Astrocyte of the spinal cord (primary cell): Measurements from ENCODE around the gene SKIDA1.

Source experiments
- DNase-seq: peaks from one replicate; pipeline ENCODE4 v3.0.0; 2011; ENCODE audit warnings: low read depth, low spot score
- H3K4me3 ChIP-seq: 2 replicates; pipeline ENCODE4 v1.5.1; 2011; ENCODE audit warnings: low read depth, mild to moderate bottlenecking, low read length, moderate library complexity
- CTCF ChIP-seq: IDR thresholded peaks from 2 replicates; pipeline ENCODE4 v1.5.1; 2012; ENCODE audit warnings: low read depth, mild to moderate bottlenecking, low read length, inconsistent platforms
- in situ Hi-C: cut with HindIII; loops from 2 replicates; pipeline ENCODE4 v1.10.0; 2017; ENCODE audit warnings: low sequenced_read_pairs

Gene SKIDA1

DNA sequence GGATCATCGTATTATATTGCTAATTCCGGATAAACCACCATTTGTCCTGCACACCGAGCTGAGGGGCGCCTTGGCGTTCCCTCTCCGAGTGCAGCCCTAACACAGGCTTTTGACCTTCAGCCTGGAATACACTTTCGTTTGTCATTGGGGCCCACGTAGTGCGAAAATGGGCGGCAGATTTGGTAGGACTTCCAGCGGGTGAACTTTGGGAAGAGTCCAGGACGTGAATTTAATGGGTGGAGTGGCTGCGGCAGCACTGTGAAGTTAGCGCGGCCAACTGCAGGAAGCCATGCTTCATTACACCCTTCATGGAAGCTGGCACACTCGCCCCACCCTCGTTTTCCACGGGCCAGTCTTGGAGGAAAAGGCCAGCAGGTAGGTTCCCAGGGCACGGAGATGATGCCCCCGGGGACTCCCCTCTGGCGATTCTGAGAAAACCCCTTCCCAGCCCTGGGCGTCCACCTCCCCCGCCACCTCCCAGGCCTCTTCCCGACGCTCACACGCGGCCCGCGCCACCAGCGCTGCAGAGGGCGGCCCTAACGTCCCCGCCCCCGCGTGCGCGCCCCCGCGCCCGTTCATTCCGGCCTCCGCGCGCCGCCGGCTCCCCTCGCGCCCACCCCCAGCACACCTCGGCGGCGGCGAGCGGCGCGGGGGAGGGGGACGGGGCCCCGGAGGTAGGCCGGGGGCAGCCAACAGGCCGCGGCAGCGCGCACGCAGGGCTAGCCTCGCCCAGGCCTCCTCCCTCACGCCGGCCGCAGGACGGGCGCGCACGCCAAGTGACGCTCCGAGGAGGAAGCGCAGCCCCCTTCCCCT, 8.2 kb upstream of the SKIDA1 start, which contains the start of gene MLLT10:
Gene MLLT10 (plus strand): TSS at position 766 of the 813 bp plus-strand sequence. CDS start 413 bp downstream, outside the sequence.
- DNase-seq = peak; percentile 97
- peak; percentile 29 for TF ChIP-seq CTCF
- peak within 1 kb of the TSS; percentile 78 for H3K4me3 ChIP-seq
- in situ Hi-C loops = no loop called here

- DNase-seq = peak; percentile 49
- H3K4me3 ChIP-seq = peak overlapping the region; percentile 54
- no peak for TF ChIP-seq CTCF
- in situ Hi-C loops = no loop called here
These were observed 7.4 kb upstream of the SKIDA1 start for GRCh38 chr10:21532694-21533466.

DNA sequence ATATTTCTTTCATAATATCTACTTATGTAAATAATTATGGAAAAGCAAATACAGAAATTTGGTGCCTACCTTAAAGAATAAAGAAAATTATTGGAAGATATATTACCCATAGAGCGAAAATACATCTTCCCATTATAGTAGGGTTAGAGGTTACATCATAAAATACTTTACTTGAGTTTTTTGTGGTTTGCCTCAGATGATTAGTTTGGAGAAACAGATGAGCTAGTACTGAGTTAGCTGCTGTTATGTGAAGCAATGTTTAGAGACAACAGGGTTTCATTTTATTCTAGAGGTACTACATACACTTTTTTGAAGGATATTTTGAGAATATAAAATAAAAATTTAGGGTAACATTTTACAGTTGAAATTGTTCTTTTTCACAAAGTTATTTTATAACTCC, 5.7 kb upstream of the SKIDA1 start:
- in situ Hi-C loops = no loop called here
- no peak overlapping the region for H3K4me3 ChIP-seq
- TF ChIP-seq CTCF = no peak
- peak; percentile 63 for DNase-seq

GRCh38 chr10:21530641-21531040, 5.2 kb upstream of the SKIDA1 start:
- no peak for TF ChIP-seq CTCF
- H3K4me3 ChIP-seq = no peak overlapping the region
- in situ Hi-C loops = no loop called here
- peak; percentile 45 for DNase-seq

DNA sequence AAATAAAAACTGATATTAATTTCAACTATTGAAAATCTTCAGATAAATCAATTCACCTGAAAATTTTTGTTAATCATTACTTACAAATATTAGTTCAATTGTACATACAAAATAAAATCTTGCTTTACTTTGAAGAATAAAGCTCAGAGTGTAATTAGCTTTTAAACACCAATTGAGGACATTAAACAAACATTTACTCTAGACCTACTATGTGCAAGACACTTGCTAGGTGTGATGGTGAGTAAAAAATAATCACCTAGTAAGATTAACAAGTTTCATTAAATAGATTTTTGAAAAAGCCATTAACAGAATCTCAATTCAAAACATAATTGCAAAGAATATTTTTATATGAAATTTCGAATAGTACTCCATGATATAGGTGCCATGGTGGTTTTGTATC, 4.7 kb upstream of the SKIDA1 start:
- no peak for DNase-seq
- no peak for TF ChIP-seq CTCF
- H3K4me3 ChIP-seq = no peak overlapping the region
- in situ Hi-C loops = no loop called here

- DNase-seq = peak; percentile 76
- in situ Hi-C loops = no loop called here
- H3K4me3 ChIP-seq = peak overlapping the region; percentile 17
- no peak for TF ChIP-seq CTCF
These were observed 3.8 kb upstream of the SKIDA1 start for GRCh38 chr10:21529032-21529910.
